Fibroblast of gingiva (primary cell): ENCODE measurements around the gene GNB1L.

Experiments used
- DNase-seq: peaks from one replicate; pipeline ENCODE4 v3.0.0-alpha.2; 2011; ENCODE audit warnings: low read depth

The GNB1L gene

GRCh38 chr22:19775496-19776325 lies 79.0 kb downstream of the GNB1L start:
- no peak for DNase-seq

GRCh38 chr22:19774628-19775027 lies 80.0 kb downstream of the GNB1L start:
- no peak for DNase-seq

GRCh38 chr22:19773470-19774040 lies 81.1 kb downstream of the GNB1L start:
- no peak for DNase-seq

DNA sequence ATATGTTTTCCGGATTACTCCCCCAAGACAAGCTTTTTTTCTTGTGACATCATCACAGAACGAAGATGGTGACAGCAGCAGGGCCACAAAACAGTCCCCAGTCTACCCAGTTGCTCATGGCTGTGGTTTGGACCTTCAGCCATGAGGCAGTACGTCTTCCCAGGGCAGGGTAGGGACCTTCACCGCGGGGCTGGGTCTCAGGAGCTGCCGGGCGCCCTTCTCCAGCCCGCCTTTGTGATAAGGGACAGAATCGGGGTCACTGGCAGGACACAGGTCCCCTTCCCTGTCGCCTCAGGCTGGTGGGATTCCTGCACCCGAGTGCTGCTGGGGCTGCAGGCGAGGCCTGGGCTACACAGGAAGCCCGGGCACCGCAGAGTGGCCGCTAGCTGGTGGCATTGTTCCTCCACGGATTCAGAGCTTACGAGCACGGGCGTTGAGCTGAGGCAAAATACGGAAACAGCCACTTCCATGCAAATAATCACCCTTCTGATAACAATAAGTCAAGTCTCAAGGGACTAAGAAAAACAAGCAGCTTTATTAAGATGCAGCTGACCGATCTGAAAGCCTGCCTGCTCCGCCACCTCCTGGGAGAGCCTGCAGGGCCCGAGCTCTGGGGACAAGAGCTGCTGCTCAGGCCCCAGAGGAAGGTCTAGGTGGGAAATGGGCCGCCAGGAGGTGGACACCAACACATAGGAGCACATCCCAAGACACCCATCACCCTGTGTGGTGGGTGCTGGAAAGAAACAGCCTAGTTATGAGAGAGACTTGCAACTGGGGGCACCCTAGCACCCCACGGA lies 81.8 kb downstream of the GNB1L start:
- no peak for DNase-seq

- DNase-seq: no peak
Observed at GRCh38 chr22:19772422-19772672, 82.3 kb downstream of the GNB1L start.

DNA sequence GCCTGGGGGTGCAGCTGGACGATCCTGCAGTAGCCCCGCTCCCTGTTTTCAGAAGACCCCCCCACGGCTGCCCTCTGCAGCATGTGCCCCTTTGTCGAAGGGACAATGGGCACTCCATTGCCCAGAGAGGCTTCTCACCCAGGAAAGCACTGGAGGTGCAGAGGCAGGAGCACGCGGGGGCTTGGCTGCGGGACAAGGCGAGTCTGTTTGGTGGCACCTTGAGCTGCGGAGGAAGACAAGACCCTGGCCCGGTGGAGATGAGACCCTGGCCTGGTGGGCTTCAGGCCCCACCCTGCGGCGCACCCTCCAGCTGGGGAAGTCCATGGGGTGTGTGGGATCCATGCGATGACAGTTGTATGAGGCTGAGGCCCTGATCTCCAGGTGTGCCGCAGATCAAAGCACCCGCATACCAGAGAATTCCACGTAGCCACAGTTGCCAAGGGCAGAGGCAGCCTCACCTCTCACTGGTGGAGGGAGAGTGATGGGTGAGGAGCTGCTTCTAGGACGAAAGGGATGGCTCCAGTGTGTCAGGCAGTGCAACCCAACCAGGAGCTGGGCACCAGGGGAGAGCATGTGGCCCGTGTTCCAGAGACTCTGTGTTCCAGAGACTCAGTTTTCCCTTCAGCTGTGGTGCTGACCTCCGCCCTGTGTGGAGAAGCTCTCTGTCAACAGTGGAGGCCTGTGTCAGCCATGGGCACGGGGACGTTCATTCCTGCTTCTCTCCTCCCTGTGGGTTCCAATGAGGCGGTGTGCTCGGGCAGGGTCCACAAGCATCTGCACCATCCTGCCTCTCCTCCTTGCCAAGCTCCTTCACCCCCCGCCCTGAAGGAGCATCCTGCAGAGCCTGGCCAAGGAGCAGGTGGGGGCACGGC lies 84.1 kb downstream of the GNB1L start:
- DNase-seq: no peak

DNA sequence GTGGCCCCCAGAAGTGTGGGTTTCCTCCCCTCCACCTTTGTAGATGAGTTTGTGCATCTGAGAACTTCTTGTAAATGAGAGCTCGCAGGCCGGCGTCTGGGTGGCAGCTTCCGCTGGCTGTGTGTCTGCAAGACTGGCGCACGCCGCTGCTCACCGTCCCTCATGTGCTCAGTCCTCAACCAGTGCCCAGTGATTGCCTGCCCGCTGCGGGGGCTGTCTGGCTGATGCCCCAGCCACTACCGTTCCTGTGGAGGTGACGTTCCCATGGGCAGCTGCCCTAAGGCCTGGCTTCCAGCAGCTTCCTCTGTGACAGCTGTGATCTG lies 85.3 kb downstream of the GNB1L start:
- DNase-seq: no peak

DNA sequence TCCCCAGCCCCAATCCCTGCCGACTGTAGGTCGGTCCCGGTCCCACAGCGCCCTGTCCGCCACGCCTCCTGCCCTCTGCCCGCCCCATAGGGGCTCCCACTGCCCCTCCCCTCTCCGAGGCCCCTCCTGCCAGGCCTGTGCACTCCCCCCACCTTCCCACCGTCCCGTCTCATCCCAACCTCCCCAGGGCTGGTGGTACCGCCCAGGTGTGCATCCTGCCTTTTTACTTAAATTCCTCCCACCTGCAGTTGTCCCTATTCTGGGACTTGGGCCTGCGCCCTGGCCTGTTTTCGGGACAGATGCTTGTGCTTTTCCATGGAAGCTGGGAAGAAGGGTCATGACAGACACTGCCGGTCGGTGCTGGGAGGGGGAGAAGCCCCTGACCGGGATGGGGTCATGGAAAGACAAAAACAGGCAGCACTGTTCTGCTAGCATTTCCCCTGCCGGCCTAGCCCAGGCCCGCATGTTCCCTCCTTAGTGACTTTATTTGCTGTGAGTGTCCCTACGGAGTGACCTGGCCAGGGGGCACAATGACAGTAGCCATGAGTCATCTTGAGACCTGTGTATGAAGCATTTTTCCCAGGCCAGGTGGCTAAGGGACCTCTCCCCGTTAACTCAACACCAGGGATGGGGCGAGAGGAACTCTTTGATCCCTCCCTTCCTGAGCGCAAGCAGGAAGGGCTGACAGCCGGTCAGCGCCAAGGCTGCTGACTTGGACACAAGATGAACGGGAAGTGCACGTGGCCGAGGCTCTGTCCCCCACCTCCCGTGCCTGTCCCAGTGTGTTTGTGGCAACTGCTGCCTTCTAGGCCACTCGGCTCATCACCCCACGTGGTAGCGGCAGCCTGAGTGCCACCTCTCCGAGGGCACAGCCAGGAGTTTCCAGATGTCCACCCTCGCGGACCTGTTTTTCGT lies 87.0 kb downstream of the GNB1L start:
- DNase-seq: no peak

- DNase-seq: no peak
Observed at GRCh38 chr22:19766511-19767426, 87.9 kb downstream of the GNB1L start.

DNA sequence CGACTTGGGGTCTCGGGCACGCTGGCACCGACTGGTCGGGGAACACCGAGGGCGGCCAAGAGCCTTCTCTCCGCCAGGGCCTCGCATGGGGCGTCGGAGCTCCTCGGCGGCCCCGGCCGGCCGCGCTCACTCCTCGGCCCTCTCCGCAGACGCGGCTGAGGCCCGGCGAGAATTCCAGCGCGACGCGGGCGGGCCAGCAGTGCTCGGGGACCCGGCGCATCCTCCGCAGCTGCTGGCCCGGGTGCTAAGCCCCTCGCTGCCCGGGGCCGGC lies 88.5 kb downstream of the GNB1L start:
- DNase-seq: no peak

DNA sequence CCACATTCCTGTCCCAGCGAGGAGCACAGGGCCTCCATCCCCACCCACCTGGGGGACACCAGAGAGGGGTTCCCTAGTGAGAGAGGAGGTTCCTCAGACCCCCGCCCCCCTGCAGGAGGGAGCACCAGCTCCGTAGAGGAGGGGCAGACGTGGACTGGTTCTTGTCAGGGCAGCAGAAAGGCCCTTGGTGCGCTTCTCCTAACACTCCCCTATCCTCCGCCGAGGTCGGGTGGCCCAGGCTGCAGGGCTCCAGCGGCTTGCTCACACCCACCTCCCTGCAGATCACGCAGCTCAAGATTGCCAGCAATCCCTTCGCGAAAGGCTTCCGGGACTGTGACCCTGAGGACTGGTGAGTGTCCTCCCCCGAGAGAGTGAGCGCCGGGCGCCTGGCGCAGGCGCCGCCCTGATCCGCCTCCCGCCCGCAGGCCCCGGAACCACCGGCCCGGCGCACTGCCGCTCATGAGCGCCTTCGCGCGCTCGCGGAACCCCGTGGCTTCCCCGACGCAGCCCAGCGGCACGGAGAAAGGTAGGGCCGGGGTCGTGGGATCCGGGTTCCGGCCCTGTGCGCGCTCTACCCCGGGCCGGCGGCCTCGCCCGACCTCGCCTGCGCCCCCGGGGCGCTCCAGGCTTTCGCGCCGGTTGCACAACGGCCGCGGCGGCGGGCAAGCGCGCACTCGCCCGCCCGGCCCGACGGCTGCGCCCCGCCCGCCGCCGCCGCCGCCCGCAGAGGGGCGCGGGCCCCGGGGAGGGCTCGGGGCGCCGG lies 89.0 kb downstream of the GNB1L start:
- no peak for DNase-seq

DNA sequence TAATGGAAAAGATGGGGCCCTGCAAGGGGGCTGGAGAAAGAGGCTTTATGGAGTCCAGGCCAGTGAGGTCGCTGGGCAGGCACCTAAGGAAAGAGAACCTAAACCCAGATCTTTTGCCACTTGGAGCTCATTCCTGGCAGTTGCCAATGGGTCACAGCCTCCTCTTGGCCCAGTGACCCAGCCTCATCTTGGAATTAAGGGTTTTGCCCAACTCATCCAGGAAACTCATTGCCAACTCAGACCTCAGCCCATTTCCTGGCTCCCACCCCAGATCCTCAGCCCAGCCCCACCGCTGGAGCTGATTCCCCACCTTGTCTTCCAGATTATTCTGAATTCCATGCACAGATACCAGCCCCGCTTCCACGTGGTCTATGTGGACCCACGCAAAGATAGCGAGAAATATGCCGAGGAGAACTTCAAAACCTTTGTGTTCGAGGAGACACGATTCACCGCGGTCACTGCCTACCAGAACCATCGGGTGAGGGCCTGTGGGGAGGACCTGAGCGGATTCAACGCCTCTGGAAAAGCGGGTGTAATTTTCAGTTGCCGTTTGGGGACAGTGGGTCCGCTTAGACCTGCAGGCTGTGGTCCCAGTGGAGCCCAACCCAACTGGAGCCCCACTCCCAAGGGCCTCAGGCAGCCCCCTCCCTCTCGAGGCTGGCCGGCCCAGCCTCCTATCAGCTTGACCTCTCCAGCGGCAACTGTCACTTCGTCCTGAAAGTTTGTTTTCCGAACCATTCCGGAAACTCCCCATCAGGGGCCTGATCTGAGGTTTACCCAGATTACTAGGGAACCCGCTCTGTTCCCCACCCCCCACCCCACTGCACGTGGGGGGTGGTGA lies 89.8 kb downstream of the GNB1L start:
- DNase-seq: no peak

- DNase-seq: no peak
Observed at GRCh38 chr22:19764299-19764593, 90.4 kb downstream of the GNB1L start.

DNA sequence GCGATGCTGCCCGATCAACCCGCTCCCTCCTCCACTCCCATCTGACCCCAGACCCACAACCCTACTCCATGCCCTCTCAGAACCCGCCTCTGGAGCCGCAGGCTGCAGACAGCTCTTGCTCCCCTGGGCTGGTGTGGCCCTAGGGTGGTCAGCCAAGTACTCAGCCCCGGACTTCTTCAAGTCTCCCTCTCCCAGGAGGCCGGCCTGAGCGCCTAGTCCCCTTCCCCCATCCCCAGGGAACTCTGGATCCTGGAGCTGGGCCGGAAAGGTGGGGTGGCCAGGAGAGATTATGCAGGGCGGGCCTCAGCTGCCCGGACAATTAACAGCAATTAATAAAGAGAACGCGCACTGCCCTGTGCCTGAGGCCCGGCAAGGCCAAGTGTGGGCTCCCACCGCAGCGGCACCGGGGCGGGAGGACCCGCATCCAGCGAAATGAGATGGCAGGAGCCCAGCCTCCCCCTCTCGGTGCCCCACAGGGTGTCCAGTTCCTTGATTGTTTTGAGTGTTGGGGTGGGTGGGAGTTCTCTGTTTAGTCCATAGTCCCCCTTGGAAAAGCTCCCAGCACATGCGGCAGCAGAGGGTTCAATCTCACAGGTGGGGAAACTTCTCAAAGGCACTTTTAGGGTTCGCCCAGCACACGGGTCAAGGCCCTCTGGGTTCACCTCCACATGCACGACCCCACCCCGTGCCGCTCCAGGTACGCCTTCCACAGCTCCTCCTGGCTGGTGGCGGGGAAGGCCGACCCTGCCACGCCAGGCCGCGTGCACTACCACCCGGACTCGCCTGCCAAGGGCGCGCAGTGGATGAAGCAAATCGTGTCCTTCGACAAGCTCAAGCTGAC lies 91.0 kb downstream of the GNB1L start:
- DNase-seq: no peak

- DNase-seq: no peak
Observed at GRCh38 chr22:19762568-19763457, 91.9 kb downstream of the GNB1L start.

DNA sequence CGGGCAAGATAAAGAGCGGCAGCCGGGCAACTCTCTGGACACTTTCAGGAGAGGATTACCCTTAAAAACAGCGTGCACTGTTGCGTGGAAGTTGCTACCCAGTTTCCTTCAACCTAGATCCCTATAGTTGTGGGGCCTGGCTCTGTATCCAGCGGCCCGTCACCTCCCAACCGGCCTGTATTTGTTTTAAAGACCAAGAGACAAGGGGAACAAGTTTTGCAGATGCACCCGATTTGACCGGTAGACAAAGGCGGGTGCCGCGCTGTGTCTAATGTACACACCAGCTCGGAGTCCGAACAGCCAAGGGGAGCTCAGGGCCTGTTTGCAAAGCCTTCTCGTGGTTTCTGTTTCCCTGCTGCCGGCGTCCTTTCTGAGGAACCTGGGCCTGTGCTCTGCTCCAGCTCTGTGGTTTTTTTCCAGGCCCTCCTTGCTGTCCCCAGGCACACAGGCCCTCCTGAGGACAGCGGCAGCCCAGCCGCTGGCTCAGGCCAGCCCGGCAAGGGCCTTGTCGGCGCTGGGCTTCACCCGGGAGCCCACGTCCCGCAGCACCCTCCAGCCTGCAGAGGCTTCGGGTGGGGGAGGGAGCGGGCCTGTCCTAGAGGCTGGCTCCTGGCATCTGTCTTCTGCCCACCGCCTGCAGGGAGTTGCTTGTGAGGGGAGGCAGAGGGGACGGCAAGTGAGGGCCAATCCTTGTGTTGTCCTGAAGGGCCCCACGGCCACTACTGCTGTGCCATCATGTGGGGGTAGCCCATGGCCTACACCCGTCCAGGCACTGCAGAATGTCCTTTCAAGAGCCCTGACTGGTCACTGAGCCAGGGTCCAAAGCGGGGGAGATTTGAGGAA lies 92.7 kb downstream of the GNB1L start:
- no peak for DNase-seq
